HG03457 (cell line): ENCODE data around the gene ADAP2.
"Not testable (repeated sequence)": the region's sequence is repeated elsewhere in the genome, so short reads cannot be mapped to it uniquely, and the experiment has no call there.

Experiments used
- ATAC-seq: cut with Tn5 transposase; IDR thresholded peaks from one replicate; pipeline ENCODE4 v1.9.1; 2021; ENCODE audit warnings: moderate number of reproducible peaks; ENCODE audit not compliant: unreplicated experiment

ADAP2 gene

DNA sequence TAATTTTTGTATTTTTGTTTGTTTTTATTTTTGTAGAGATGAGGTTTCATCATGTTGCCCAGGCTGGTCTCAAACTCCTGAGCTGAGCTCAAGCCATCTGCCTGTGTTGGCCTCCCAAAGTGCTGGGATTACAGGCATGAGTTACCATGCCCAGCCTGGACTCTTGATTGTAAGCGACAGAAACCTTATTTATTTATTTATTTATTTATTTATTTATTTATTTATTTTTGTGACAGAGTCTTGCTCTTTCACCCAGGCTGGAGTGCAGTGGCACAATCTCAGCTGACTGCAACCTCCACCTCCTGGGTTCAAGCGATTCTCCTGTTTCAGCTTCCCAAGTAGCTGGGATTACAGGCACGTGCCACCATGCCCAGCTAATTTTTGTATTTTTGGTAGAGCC, 8.1 kb downstream of the ADAP2 start:
- not testable (repeated sequence) for ATAC-seq

DNA sequence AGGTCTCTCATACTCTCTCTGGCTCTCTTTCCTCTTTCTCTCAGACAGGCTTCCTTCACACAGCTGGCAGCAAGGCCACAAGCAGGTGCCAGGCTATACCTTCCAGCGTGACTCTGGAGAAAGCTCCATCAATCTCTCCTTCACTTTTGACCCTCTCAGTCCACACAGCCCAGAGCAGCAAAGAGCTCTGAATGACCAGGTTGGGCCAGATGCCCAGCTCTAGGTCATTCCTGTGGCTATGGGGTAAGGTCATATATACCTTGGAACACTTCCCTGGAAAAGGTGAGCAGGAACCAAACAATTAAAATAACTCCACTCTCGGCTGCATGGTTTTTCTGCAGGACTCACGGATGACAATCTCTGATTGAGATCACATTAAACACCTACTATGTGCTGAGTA, 8.8 kb downstream of the ADAP2 start:
- ATAC-seq, result no peak

DNA sequence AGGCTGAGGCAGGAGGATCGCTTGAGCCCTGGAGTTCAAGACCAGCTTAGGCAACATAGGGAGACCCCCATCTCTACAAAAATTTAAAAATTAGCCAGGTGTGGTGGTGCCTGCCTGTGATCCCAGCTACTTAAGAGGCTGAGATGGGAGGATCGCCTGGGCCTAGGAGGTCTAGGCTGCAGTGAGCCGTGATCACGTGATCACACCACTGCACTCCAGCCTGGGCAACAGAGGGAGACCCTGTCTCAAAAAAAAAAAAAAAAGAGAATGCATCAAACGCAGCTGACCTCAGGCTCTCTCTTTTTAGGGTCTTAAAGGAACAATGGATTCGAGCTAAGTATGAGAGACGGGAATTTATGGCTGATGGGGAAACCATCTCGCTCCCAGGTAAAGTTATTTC, 9.8 kb downstream of the ADAP2 start:
- not testable (repeated sequence) for ATAC-seq

DNA sequence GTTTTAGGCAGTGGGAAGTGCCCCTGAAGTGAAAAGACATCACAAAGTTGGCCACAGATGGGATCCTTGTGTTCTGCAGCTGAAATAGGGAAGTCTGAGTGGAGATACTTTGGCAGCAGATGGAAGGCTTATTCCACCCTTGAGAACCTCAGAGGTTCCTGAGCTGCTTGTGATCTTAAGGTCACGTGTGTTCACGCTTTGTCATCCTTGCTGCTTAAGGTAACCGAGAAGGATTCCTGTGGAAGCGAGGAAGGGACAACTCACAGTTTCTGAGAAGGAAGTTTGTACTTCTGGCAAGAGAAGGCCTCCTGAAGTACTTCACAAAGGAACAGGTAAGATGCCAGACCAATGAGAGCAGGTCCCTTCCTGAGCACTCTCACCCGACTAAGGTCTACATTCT, 12.2 kb downstream of the ADAP2 start:
- no peak for ATAC-seq

DNA sequence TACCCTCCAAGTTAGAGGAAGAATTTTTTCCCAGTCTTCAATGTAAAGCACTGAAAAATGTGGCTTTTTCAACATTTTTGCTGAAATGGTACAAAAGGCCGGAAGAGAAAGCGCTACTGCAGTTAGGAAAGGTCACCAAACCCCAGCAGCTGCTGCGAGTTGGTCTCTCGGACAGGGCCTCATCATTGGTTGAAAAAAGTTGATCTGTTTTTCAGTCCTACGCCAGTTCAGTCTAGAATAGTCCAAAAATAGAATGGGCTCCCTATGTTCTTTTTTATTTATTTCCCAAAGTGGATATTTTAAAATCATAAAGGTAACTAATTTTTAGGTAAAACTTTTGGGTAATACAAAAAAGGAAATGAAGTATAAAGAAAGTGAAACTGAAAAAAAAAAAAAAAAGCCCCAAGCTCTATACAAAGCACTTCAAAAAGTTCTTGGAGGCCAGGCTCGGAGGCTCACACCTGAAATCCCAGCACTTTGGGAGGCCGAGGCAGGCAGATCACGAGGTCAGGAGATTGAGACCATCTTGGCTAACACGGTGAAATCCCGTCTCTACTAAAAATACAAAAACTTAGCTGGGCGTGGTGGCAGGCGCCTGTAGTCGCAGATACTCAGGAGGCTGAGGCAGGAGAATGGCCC, 17.4 kb downstream of the ADAP2 start:
- no peak for ATAC-seq

DNA sequence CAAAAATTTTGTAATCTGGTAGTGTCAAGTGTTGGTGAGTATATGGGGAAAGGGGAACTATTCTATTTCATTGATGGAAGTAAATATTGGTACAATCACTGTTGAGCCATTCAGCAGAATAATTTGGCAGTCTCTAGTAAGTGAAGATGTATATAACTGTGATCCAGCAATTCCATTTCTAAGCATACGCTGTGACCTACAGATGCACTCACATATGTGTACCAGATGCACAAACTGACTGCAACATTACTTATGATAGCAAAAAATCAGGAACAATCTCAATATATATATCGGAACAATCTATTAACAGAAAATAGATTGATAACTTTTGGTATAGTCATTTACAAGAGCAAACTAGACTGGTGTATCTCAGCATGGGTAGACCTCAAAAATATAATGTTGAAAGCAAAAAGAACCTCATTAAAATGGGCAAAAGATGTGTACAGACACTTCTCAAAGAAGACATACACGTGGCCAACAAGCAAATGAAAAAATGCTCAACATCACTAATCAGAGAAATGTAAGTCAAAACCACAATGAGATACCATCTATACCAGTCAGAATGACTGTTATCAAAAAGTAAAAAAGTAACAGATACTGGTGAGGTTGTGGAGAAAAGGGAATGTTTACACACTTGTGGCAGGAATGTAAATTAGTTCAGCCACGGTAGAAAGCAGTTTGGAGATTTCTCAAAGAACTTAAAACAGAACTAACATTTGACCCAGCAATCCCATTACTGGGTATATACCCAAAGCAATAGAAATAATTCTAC, 20.7 kb downstream of the ADAP2 start:
- no peak for ATAC-seq

DNA sequence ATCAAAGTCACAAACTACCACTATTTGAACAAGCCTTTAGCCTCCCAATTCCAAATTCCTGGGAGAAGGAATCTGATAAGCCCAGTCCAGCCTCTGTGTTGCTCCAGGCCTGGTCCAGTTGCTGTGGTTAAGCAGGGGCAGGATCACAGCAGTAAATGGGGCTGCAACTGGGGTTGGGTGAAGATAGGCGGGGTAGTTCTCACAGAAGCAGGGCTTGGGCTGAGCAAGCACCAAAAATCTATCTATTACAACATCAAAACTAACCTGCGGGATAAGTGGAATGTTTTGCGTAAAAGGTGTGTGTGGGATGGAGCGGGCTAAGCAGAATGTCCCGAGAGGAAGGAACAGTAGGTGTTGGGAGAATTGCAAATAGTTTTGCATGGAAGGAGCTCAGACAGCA, 26.1 kb downstream of the ADAP2 start:
- no peak for ATAC-seq

DNA sequence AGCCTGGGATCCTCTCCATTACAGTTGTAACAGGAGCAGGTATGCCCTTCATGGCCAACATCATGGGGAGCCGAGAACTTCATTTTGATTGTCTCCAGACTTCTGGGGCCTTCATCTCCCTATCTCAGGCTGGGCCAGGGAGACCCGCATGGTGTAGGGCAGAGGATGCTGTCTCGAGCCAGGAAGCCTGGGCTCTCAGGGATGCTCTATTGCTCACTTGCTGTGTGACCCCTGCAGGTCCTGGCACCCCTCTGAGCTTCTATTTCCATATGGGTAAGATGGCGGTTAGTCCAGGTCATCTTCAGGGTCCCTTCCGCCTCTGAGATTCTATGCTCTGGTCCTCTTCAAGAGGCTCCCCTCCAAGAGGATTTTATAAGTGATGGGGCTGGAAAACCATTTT, 28.4 kb downstream of the ADAP2 start:
- no peak for ATAC-seq

DNA sequence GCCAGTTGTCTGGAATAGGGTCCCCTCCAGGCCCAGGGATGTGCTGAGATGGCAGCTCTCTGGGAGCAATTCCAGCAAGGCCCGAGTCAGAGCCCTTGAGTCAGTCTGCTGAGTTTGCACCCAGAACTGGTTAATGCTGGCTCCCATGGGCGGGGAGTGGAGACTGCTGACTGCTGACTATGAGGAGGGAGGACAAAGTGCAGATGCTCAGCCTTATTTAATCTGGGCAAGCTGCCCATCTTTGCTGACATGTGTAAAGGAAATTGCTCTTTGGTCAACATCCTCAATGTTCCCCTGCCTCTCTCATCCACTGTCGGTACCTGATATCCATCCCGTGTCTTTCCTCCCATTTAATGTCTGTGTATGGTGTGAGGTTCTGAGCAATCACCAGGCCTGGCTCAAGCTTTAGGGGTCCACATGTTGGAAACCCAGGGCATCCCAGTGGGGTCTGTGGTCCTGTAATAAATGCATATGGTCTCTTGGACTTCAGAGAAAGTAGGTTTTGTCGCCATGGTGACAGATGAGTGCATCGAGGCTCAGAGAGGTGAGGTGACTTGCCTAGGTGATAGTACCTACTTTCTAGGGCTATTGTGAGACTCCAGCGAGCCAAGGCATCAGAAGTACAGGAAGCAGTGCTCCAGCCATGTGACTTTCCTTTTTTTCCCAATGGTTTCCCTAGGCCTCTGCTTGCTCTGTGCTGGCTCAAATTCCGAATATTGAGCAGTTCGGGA, 29.1 kb downstream of the ADAP2 start:
- ATAC-seq, result no peak

DNA sequence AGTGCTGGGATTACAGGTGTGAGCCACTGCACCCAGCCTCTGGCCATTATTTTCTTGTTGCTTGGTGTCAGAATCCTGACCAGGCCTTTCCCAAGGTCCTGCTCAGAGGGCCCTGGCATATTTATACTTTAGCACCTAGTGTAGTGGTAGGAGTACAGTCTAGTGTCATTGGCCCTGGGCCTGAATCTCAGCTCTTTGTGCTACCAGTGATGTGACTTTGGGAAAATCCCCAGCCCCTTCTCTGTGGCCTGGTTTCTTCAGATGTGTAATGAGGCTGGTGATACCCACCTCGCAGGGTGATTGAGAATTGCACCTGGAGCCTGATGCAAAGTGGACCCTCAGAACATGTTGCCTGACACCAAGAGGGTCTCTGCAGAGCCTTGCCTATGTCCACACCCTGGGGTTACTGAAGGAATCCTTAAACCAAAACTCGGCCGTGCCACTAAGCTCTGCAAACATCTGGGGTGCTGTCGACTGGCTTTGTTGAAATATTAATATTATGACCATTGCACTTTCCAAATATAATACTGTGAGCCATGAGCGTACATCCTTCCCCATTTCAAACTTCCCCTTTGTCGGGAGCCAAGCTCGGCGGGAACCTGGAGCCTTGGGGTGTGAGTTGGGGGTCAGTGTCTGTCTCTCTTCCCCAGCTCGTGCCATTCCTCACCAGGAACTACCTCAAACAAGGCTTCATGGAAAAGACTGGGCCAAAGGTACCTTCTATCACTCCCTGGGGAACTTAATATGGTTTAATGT, 31.1 kb downstream of the ADAP2 start:
- no peak for ATAC-seq

DNA sequence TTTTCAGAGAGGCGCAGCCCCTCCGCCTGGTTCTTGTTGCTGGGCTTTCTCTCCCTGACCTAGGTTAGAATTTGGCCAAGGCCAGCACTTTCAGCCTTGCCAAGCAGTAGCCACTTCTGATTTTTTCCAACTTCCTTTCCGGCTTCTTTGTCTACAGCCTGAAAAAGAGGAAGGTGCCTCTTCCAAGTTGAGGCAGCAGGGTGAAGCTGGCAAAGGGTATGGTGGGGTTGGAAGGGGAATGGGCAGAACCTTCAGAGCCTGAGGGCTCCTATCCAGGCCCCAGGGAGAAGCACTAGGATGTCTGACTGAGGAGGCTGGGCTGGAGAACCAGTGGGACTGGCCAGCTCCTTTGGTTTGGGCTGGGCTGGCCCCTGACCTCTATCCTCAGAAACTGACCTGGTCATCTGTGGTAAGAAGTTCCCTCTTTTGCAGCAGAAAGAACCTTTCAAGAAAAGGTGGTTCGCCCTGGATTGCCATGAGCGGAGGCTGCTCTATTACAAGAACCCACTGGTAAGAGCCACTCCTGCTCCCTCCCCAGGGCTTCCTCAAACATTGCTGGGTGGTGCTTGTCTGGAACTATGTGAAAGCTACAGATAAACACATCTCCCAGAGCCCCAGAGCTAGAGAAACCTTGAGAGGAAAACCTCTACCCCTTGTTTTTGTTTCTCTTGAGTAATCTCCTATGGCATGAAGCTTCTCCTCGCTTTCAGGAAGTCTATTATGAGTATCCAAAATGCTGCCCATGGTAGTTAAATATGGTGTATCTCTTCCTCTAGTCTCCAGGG, 32.5 kb downstream of the ADAP2 start:
- no peak for ATAC-seq

DNA sequence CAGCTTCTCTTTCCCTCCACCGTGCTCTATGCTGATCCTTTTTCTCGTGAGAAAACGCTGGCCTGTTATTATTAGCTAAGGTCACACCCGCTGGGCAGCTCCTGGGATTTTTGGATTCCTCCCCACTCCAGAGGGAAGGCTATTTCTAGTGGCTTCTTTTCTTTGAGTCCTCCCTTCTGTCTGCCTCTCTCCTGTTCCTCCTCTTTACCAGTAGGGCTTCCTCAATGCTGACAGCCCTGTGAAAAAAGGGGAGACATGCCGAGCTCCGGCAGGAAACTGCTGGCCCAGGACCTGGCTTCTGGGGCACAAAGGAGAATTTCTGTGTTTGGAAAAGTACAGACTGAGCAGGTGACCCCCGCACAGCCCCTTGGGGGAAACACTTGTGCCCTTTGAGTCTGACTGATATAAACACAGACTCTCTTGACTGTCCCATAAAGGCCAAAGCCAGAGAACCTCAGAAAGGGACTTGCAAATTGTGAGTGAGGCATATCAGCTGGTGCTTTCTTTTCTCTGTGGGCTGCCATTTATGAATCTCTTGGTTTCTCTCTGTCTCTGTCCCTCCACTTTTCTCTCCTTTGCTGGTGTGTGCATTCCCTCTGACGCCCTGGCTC, 35.1 kb downstream of the ADAP2 start:
- no peak for ATAC-seq

DNA sequence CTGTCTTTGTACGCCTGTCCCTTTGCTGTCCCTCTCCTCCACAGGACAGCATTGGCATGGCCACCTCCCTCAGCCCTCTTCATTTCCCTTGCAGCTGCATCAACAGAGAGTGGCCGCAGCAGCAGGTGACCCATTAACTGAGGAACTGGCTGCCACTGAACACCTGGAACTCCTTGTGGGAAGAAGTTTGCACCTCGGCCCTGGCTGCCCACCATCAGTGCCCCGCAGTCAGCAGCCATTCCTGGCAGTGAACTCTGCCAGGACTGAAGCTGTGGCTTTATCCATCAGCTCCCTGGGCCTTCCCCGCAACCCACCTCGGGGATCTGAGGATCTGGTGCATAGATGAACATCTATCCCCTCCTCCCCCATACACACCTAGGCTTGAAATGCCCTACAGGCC, 36.0 kb downstream of the ADAP2 start:
- ATAC-seq, result no peak

DNA sequence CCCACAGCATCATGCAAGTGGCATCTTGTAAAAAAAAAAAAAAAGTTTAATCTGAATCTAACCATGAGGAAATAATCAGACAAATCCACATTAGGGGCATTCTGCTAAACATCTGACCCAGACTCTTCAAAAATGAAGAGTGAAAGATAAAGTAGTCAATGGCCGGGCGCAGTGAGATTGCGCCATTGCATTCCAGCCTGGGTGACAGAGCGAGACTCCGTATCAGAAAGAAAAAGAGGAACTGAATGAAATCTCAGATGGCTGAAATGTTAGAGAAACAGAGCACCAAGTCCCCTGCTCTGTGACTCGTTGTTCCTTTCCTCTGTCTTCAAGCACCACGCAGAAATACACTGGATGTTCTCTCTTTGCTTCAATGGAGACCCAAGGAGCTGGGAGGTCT, 36.4 kb downstream of the ADAP2 start:
- ATAC-seq, result no peak

DNA sequence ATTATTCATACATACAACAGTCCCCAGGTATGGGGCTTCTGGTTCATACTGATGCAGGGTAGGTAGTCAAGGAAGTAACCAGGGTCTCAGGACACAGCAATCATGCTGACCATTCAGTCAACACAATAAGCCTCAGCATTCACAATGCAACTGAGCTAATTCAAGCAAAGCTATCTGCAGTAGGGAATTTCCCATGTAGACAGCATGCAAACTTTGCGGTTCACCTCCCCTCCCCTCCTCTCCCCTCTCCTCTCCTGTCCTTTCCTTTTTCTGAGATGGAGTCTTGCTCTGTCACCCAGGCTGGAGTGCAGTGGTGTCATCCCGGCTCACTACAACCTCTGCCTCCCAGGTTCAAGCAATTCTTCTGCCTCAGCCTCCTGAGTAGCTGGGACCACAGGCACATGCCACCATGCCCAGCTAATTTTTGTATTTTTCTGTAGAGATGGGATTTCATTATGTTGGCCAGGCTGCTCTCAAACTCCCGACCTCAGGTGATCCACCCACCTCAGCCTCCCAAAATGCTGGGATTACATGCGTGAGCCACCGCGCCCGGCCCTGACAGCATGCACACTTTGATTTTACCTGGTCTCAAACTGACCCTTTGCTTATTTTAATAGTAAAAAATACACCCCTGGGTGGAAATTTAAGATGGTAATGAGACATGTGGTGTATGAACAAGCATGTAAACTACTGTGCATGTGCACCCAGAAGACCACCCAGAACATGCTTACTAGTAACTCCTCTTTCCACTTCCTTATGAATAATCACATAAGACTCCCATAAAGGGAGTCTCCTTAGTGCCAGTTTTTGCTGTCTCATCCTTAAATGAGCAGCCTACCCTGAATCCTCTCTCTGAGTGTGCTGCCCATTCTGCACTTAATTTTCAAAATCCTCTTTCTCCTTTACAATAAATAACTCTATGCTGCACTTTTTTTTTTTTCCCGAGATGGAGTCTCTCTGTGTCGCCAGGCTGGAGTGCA, 39.8 kb downstream of the ADAP2 start:
- no peak for ATAC-seq

DNA sequence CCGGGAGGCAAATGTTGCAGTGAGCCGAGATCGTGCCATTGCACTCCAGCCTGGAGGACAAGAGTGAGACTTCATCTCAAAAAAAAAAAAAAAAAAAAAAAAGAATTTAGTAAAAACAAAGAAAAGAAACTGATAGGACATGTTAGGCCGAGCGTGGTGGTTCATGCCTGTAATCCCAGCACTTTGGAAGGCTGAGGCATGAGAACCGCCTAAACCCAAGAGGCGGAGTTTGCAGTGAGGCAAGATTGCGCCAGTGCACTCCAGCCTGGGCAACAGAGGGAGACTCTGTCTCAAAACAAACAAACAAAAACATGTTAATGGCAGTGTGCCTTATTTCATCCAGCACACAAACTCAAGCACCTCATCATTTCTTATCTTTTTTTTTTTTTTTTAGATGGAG, 42.6 kb downstream of the ADAP2 start:
- ATAC-seq, result not testable (repeated sequence)

DNA sequence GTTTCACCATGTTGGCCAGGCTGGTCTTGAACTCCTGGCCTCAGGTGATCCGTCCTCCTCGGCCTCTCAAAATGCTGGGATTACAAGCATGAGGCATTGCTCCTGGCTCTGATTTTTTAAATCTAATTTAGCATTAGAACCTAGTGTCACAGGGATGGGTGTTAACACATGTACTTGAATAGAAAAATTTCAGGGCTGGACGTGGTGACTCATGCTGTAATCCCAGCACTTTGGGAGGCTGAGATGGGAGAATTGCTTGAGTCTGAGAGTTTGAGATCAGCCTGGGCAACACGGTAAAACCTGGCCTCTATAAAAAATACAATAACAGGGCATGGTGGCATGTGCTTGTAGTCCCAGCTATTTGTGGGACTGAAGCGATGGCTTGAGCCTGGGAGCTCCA, 43.1 kb downstream of the ADAP2 start:
- no peak for ATAC-seq

DNA sequence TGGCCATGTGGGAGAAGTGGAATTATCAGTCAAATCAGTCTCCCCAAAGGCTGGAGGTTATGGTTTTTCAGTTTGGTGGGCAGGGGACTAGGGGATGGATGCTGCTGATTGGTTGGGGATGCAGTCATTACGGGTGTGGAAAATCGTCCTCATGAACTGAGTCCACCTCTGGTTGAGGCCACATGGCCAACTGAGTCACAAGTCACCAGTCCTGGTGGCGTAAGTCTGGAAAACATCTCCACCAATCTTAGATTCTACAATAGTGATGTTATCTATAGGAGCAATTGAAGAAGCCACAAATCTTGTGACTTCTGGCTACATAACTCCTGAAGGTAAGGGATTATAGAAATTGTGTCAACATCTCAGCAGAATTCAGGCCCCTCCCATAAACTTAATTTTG, 43.9 kb downstream of the ADAP2 start:
- ATAC-seq, result no peak

DNA sequence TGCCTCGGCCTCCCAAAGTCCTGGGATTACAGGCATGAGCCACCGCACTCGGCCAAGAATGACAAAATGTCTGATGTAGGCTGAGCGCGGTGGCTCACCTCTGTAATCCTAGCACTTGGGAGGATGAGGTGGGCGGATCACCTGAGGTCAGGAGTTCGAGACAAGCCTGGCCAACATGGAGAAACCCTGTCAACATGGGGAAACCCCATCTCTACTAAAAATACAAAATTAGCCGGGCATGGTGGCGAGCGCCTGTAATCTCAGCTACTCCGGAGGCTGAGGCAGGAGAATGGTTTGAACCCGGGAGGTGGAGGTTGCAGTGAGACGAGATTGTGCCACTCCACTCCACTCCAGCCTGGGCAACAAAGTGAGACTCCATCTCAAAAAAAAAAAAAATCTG, 46.2 kb downstream of the ADAP2 start:
- not testable (repeated sequence) for ATAC-seq
